ENCODE measurements around the gene MAP2.

The MAP2 gene, protein sequence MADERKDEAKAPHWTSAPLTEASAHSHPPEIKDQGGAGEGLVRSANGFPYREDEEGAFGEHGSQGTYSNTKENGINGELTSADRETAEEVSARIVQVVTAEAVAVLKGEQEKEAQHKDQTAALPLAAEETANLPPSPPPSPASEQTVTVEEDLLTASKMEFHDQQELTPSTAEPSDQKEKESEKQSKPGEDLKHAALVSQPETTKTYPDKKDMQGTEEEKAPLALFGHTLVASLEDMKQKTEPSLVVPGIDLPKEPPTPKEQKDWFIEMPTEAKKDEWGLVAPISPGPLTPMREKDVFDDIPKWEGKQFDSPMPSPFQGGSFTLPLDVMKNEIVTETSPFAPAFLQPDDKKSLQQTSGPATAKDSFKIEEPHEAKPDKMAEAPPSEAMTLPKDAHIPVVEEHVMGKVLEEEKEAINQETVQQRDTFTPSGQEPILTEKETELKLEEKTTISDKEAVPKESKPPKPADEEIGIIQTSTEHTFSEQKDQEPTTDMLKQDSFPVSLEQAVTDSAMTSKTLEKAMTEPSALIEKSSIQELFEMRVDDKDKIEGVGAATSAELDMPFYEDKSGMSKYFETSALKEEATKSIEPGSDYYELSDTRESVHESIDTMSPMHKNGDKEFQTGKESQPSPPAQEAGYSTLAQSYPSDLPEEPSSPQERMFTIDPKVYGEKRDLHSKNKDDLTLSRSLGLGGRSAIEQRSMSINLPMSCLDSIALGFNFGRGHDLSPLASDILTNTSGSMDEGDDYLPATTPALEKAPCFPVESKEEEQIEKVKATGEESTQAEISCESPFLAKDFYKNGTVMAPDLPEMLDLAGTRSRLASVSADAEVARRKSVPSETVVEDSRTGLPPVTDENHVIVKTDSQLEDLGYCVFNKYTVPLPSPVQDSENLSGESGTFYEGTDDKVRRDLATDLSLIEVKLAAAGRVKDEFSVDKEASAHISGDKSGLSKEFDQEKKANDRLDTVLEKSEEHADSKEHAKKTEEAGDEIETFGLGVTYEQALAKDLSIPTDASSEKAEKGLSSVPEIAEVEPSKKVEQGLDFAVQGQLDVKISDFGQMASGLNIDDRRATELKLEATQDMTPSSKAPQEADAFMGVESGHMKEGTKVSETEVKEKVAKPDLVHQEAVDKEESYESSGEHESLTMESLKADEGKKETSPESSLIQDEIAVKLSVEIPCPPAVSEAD (N-terminal part only)

DNA sequence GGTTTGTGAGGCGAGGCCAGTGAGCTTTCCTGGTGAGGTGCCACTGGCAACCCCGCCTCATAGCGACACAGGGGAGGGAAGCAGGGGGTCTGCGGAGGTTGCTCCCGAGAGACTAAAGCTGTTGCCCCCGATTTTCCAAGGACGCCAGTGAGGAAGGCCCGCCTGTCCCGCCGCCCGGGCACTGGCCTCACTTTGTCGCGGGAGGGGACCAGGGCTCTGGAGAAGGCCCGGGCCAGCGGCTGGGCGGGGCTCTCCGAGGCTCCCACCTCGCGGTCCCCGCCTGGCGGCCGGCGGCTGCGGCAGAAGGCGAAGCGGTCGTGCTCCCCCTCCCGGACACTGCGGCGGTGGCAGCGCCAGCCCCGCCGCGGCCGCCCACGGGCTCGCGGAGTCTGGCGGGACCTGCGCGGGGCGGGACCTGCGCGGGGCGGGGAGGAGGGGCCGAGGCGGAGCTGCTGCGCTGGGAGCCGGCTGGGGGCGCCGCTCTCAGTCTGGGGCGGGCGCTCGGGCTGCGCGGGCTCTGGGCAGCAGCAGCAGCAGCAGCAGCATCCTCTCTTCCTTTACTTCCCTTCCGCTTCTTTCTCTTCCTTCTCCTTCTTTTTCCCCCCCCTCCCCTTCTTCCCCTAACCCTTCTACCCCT lies at the start of gene MAP2:
MAP2 (plus strand) TSS at position 486 of the 637 bp plus-strand sequence. CDS start 229,124 bp downstream, outside the sequence.
- peaks cover 6 to 21% of the 10 kb centered on the region in 2 donors for H3K27me3 Mint-ChIP-seq
- H3K27ac Mint-ChIP-seq = peak within 1 kb of the TSS; percentile 42
- H3K9me3 Mint-ChIP-seq = no peaks in the 10 kb centered on the region
- H3K36me3 Mint-ChIP-seq = no peaks in the 10 kb centered on the region
- H3K4me1 Mint-ChIP-seq = peaks cover 12 to 17% of the 10 kb centered on the region in 2 donors
- peak; percentile 85 for DNase-seq
- ATAC-seq (replicated peaks) = peak; percentile 96 to 98
- H3K4me3 Mint-ChIP-seq = peak within 1 kb of the TSS; percentile 90 to 94

DNA sequence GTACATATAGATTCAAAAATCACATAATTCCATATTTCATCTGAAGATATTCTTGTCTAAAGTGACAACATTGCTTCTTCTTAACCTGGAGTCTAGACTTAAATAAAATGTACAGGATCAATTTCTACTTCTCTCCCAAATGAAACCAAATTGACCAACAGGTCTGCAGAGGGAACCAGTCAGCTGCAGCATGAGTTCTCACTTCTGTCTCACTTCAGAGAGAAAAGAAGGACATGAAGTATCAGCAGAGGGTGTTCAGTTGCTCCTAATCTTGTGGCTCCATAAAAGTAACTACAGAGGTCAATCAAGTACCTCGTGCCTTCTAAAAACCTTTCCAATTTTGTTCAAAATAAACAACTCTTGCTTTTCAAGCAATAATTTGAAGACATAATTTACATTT lies 47.2 kb upstream of the MAP2 start:
- peaks cover 31 to 37% of the 10 kb centered on the region in 2 donors for H3K27me3 Mint-ChIP-seq
- DNase-seq (no peak), ATAC-seq (replicated peaks) (no peak)
- peaks cover 36 to 39% of the 10 kb centered on the region in 2 donors for H3K9me3 Mint-ChIP-seq
- peaks cover 8 to 13% of the 10 kb centered on the region in 2 donors for H3K4me1 Mint-ChIP-seq
- H3K27ac Mint-ChIP-seq = no peak overlapping the region
- H3K36me3 Mint-ChIP-seq = peaks cover 13 to 20% of the 10 kb centered on the region in 2 donors
- H3K4me3 Mint-ChIP-seq = no peak overlapping the region

DNA sequence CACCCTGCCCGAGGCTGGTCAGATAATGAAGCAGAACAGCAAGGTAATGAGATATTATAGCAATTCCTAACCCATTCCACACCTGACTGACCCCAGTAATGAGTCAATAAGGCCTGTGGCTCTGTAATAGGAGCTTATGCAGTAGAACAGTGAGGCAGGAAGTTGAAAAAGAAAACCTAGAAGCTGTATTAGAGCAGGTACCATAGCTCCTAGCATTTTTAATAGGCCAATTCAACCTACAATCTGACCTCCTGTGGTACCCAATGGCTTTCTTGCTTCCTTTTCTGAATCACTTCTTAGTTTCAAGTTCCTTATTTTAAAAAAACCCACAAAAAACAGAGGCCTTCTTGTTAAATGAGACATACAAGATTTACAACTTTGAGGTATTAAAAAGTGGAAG lies 43.6 kb upstream of the MAP2 start:
- Mint-ChIP-seq H3K4me3 (peak overlapping the region; percentile 39), H3K27ac (peak overlapping the region; percentile 83), H3K9me3 (peaks cover 18 to 20% of the 10 kb centered on the region in 2 donors), H3K4me1 (peaks cover 8 to 13% of the 10 kb centered on the region in 2 donors), H3K36me3 (peaks cover 7 to 8% of the 10 kb centered on the region in 2 donors), H3K27me3 (peaks cover 24 to 32% of the 10 kb centered on the region in 2 donors)
- peak; percentile 99 to 100 for ATAC-seq (replicated peaks)
- DNase-seq = peak; percentile 24

DNA sequence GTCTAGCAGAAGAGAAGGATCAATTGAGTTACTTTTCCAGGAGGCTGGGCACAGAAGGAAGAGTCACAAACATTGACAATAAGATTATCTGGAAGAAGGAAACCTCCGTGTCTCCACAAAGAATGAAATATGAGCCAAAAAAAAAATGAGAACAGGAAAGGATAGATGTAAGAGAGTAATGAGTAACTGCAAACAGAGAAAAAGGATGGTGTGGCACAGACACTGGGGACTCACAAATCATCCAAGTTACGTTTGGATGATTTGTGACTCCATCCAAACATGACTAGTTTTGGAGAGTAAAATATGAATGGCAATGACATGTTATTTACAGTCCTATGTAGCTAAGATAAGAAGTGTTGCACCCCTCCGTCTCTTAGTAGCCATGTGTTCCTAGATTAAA lies 42.8 kb upstream of the MAP2 start:
- Mint-ChIP-seq H3K4me3 (no peak overlapping the region), H3K9me3 (peaks cover 12% of the 10 kb centered on the region in 2 donors), H3K36me3 (peaks cover 0 to 4% of the 10 kb centered on the region in 2 donors), H3K27me3 (peaks cover 20 to 30% of the 10 kb centered on the region in 2 donors), H3K27ac (no peak overlapping the region), H3K4me1 (peaks cover 8 to 13% of the 10 kb centered on the region in 2 donors)
- DNase-seq (no peak), ATAC-seq (replicated peaks) (no peak)

DNA sequence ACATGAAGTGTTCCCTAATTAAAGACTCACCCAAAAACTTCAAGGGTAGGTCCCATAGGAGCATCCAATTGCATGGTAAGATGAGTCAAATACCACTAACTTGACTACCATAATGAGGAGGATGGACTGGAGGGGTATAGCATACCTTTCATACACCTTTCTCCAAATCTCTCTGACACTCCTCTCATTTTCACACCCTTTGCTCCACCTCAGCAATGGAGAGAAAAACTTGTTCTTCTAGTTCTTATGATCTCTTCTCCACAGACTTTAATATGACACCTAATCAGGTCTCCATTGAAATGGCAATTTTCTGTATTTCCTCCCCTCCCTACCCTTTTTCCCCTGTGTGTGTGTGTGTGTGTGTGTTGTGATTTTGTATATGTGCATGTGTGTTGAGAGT lies 41.1 kb upstream of the MAP2 start:
- Mint-ChIP-seq H3K36me3 (peaks cover 0 to 4% of the 10 kb centered on the region in 2 donors), H3K27me3 (peaks cover 19 to 30% of the 10 kb centered on the region in 2 donors), H3K9me3 (peaks cover 7 to 12% of the 10 kb centered on the region in 2 donors), H3K27ac (no peak overlapping the region), H3K4me1 (peaks cover 8 to 13% of the 10 kb centered on the region in 2 donors), H3K4me3 (no peak overlapping the region)
- DNase-seq (no peak), ATAC-seq (replicated peaks) (no peak)

DNA sequence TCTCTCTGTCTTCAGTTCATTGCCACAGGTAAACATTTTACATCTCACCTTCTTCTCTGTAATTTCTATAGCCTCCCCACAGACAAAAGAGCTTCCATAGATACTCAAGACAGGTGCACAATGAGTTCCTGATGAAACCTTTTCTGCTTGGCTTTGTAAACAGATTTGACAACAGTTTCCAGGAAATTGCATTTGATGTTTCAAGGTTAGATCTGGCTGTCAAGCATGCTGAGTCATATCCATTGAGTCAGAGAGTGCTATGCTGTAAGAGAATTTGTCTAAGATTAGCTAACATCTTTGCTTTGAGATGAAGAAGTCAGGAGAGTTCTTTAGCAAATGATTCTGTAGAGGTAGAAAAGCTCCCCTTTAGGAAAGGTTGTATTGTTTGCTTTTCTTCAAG lies 40.6 kb upstream of the MAP2 start:
- Mint-ChIP-seq H3K4me1 (peaks cover 8 to 13% of the 10 kb centered on the region in 2 donors), H3K4me3 (no peak overlapping the region), H3K9me3 (peaks cover 7 to 12% of the 10 kb centered on the region in 2 donors), H3K27me3 (peaks cover 23 to 34% of the 10 kb centered on the region in 2 donors), H3K36me3 (peaks cover 0 to 4% of the 10 kb centered on the region in 2 donors), H3K27ac (no peak overlapping the region)
- DNase-seq (no peak), ATAC-seq (replicated peaks) (no peak)

DNA sequence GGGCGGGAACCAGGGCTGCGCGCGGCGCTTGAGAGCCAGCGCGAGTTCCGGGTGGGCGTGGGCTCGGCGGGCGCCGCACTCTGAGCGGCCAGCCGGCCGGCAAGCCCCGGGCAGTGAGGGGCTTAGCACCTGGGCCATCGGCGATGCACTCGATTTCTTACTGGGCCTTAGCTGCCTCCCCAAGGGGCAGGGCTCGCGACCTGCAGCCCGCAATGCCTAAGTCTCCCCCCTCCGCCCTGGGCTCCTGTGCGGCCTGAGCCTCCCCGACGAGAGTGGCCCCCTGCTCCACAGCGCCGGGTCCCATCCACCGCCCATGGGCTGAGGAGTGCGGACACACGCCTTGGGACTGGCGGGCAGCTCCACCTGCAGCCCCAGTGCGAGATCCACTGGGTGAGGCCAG lies 36.5 kb upstream of the MAP2 start:
- Mint-ChIP-seq H3K27me3 (peaks cover 29 to 43% of the 10 kb centered on the region in 2 donors), H3K4me1 (no peaks in the 10 kb centered on the region), H3K4me3 (no peak overlapping the region), H3K27ac (no peak overlapping the region), H3K9me3 (peaks cover 4% of the 10 kb centered on the region in 2 donors), H3K36me3 (peaks cover 0 to 1% of the 10 kb centered on the region in 2 donors)
- DNase-seq (no peak), ATAC-seq (replicated peaks) (no peak)

DNA sequence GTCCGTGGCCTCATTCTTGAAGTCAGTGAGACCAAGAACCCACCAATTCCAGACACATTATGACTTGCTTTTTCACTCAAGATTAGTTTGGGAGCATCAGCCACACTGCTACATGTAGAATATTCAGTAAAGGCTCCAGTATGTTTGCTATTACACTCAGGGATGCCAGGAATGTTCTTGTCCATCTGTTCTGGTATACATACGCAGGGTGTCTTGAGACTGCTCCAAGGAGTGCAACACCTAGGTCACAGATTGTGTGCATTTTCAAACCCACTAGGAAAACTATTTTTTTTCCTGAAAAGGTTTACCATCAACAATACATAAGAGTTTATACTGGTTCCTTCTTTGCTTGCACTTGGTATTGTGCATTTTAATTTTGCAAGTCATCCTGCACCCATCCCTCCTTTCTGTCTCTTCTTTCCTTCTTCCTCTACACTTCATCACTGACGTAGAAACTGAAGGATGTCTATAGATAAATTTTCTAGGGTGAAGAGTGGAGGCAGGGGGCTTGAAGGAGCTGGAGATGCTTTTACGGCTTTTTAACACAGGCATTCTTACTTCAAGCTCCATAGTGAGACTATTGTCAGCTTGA lies 35.3 kb upstream of the MAP2 start:
- DNase-seq = no peak
- Mint-ChIP-seq H3K4me1 (no peaks in the 10 kb centered on the region), H3K27me3 (peaks cover 18 to 33% of the 10 kb centered on the region in 2 donors), H3K9me3 (peaks cover 0 to 4% of the 10 kb centered on the region in 2 donors), H3K4me3 (no peak overlapping the region), H3K36me3 (no peaks in the 10 kb centered on the region), H3K27ac (no peak overlapping the region)
- ATAC-seq (replicated peaks) = no peak

DNA sequence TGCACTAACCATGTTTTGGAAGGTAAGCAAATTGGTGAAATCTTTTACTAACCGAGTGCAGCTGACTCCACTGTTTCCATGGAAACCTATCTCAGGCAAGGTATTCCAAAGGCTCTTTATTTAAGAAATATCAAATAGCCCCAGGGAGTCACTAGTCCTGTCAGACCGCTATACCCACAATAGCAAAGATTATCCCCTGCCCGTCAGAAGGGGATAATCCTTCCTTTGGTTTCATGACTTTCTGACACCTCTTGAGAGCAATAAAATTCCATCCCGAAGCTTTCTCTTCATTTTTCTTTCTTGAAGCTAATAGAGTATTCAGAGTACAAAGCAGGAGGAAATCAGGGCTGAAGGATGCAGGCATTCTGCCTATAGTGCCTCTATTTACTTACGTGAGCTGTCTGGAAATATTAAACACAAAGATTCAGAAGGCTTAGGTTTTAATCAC lies 34.7 kb upstream of the MAP2 start:
- Mint-ChIP-seq H3K27me3 (peaks cover 22 to 37% of the 10 kb centered on the region in 2 donors), H3K4me1 (no peaks in the 10 kb centered on the region), H3K27ac (no peak overlapping the region), H3K4me3 (no peak overlapping the region), H3K9me3 (peaks cover 0 to 4% of the 10 kb centered on the region in 2 donors), H3K36me3 (no peaks in the 10 kb centered on the region)
- no peak for DNase-seq
- ATAC-seq (replicated peaks) = no peak

DNA sequence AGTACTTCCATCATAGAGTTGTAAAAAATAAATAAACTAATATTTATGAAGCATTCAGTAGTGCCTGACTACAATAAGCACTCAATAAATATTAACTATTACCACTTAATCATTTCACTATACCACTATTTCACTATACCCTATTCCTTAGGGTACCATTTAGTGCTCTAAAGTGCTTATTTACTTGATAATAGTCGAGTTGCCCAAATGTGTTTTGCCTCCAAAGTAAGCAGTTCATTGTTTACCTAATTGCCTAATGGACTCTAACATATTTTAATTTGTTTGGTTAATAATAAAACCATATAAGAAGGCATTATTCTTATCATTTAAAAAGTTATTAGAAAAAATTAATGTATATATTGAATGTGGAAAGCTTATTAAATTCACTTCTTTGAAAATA lies 33.0 kb upstream of the MAP2 start:
- Mint-ChIP-seq H3K27me3 (peaks cover 30 to 33% of the 10 kb centered on the region in 2 donors), H3K9me3 (peaks cover 0 to 3% of the 10 kb centered on the region in 2 donors), H3K36me3 (no peaks in the 10 kb centered on the region), H3K4me1 (no peaks in the 10 kb centered on the region), H3K4me3 (no peak overlapping the region), H3K27ac (no peak overlapping the region)
- no peak for DNase-seq
- ATAC-seq (replicated peaks) = no peak

DNA sequence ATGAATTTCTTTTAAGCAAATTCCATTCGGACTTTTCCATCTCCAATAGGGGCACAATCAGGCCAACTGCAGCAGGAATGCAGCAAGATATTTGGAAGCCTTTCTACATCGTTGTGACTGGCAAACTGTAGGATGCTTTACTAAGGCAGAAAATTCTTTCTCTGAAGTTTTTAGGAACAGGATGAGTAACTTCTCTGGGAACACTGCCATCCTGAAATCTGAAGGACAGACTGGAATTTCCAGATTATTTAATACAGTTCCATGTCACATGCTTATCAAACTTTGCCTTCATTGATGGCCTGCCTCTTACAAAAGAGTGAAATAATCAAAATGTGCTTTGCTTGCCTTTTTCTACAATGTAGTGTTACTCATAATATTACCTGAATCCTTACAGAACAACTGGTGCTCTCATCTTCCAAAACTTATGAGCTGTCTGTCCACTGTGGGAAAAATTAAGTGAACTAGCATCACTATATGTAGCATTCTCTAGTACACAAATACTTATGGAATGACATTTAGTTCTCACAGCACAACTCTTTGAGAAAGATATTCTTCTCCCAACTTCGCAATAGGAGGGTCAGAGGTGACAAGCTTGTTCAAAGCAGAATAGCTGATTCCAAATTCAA lies 32.0 kb upstream of the MAP2 start:
- no peak for ATAC-seq (replicated peaks)
- H3K36me3 Mint-ChIP-seq = no peaks in the 10 kb centered on the region
- peaks cover 0 to 2% of the 10 kb centered on the region in 2 donors for H3K9me3 Mint-ChIP-seq
- no peak overlapping the region for H3K27ac Mint-ChIP-seq
- no peaks in the 10 kb centered on the region for H3K4me1 Mint-ChIP-seq
- peaks cover 27 to 29% of the 10 kb centered on the region in 2 donors for H3K27me3 Mint-ChIP-seq
- no peak for DNase-seq
- H3K4me3 Mint-ChIP-seq = no peak overlapping the region

DNA sequence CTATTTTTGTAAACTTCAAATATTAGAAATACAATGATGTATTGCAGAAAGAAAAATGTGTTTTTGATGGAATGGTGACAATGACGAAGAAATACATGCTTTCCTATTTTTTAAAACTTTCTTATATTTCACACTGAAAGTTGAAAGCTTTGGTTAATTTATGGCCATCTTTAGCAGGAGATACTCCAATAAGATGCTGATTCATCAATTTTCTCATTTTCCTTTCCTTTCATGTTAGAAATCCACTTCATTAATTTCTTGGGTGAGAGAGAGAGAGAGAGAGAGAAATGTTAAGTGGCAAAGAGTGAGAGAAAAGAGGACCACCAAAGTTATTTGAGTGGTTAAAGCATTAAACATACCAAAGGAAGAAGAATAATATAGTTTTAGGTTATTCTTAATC lies 28.6 kb upstream of the MAP2 start:
- H3K9me3 Mint-ChIP-seq = no peaks in the 10 kb centered on the region
- H3K27me3 Mint-ChIP-seq = peaks cover 21 to 22% of the 10 kb centered on the region in 2 donors
- no peaks in the 10 kb centered on the region for H3K36me3 Mint-ChIP-seq
- ATAC-seq (replicated peaks) = no peak
- no peaks in the 10 kb centered on the region for H3K4me1 Mint-ChIP-seq
- no peak overlapping the region for H3K27ac Mint-ChIP-seq
- DNase-seq = no peak
- H3K4me3 Mint-ChIP-seq = no peak overlapping the region

DNA sequence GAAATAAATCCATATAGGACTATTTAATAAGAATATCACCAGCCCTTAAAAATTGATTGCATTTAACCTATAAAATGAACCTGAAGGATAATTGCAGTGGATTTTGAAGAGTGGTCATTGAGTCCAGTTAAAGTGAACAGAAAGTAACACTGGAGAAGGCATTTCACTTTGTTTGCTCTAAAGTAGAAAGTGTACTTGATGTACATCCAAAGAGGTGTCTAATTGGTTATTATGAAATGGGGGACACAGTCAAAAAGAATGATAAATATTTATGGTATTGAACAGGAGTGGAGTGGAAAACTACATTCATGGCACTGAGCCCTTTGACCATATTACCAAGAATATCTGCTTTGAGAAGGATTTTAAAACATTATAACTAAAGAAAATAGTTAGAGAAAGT lies 28.2 kb upstream of the MAP2 start:
- Mint-ChIP-seq H3K27me3 (peaks cover 17 to 18% of the 10 kb centered on the region in 2 donors), H3K27ac (no peak overlapping the region), H3K9me3 (no peaks in the 10 kb centered on the region), H3K4me1 (no peaks in the 10 kb centered on the region), H3K36me3 (no peaks in the 10 kb centered on the region), H3K4me3 (no peak overlapping the region)
- DNase-seq = no peak
- no peak for ATAC-seq (replicated peaks)
